ENCODE results near the gene NFIX. TPM values are rescaled to one million over a fixed set of nuclear protein-coding genes. Genes with fewer than 3 reads are reported as not detected.

Gene NFIX
- total RNA-seq, 1 donor: 114 TPM

- Histone ChIP-seq H3K4me3 (ENCODE audit: insufficient read depth, low read length) (no peak overlapping the region), H3K36me3 (ENCODE audit: insufficient read depth, low read length) (peaks cover 2% of the 10 kb centered on the region), H2AFZ (ENCODE audit: low read length) (no peak overlapping the region), H3K27ac (ENCODE audit: low read depth, low read length) (no peak overlapping the region), H3K27me3 (ENCODE audit: insufficient read depth, low read length) (no peaks in the 10 kb centered on the region), H3K4me2 (ENCODE audit: insufficient read depth, low read length) (no peak overlapping the region), H3K4me1 (ENCODE audit: insufficient read depth, low read length) (peaks cover 10% of the 10 kb centered on the region), H3K79me2 (ENCODE audit: insufficient read depth, low read length) (no peaks in the 10 kb centered on the region), H3K9me3 (ENCODE audit: low read depth, low read length) (no peaks in the 10 kb centered on the region), H4K20me1 (ENCODE audit: insufficient read depth, low read length) (peaks cover 9% of the 10 kb centered on the region)
- no peak for TF ChIP-seq CTCF (IDR thresholded peaks at IDR 0.05; ENCODE audit: extremely low read depth, low read depth, low read length)
- peak; percentile 91 for DNase-seq (ENCODE audit: insufficient read length, low spot score, missing footprints)
Measured at GRCh38 chr19:13100031-13100588, 104.8 kb downstream of the NFIX start.

DNA sequence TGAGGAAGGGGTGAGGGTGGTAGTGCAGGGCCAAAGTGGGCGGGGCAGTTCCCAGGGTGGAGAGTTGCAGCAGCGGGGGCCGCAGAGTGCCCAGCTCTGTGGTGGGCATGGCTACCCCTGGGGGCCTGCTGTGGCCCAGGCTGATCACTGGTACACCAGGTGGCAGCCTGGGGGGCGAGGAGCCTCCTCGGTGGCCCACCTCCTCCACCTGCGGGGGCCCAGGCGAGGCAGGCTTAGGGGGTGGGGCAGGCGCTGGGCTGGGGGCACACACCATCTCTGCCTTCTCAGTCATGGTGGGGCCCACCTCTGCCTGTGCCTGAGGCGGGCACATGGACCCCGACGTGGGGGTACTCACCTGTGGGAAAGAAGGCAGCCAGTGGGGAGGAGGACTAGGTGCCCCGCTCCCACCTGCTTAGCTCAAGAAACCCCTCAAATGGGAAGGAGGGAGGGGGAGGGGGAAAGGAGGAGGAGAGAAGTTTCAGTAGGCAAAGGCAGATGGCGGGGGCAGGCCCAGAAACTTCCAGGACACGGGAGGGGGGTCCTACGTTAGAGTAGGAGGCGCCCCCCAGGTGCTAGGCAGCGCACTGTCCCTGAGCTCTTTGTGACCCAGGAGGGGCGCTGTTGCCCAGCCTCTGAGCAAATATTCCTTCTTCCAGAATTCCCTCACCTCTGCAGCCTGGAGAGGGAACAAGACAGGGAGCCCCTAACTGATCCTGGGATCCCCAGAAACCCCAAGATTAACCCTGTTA lies 105.7 kb downstream of the NFIX start:
- H3K4me2 ChIP-seq (ENCODE audit: insufficient read depth, low read length): no peak overlapping the region
- TF ChIP-seq CTCF (IDR thresholded peaks at IDR 0.05; ENCODE audit: extremely low read depth, low read depth, low read length): peak; percentile 28
- H3K79me2 ChIP-seq (ENCODE audit: insufficient read depth, low read length): no peaks in the 10 kb centered on the region
- no peak overlapping the region for H3K4me3 ChIP-seq (ENCODE audit: insufficient read depth, low read length)
- peaks cover 2% of the 10 kb centered on the region for H3K36me3 ChIP-seq (ENCODE audit: insufficient read depth, low read length)
- H3K27me3 ChIP-seq (ENCODE audit: insufficient read depth, low read length): no peaks in the 10 kb centered on the region
- H3K9me3 ChIP-seq (ENCODE audit: low read depth, low read length): no peaks in the 10 kb centered on the region
- no peak overlapping the region for H3K27ac ChIP-seq (ENCODE audit: low read depth, low read length)
- H4K20me1 ChIP-seq (ENCODE audit: insufficient read depth, low read length): peaks cover 9% of the 10 kb centered on the region
- H3K4me1 ChIP-seq (ENCODE audit: insufficient read depth, low read length): peaks cover 10% of the 10 kb centered on the region
- peak; percentile 93 for DNase-seq (ENCODE audit: insufficient read length, low spot score, missing footprints)
- H2AFZ ChIP-seq (ENCODE audit: low read length): no peak overlapping the region

- Histone ChIP-seq H3K27ac (ENCODE audit: low read depth, low read length) (peak overlapping the region; percentile 45), H3K79me2 (ENCODE audit: insufficient read depth, low read length) (no peaks in the 10 kb centered on the region), H3K4me1 (ENCODE audit: insufficient read depth, low read length) (peaks cover 10% of the 10 kb centered on the region), H3K9me3 (ENCODE audit: low read depth, low read length) (no peaks in the 10 kb centered on the region), H3K4me3 (ENCODE audit: insufficient read depth, low read length) (peak overlapping the region; percentile 61), H2AFZ (ENCODE audit: low read length) (no peak overlapping the region), H3K36me3 (ENCODE audit: insufficient read depth, low read length) (peaks cover 2% of the 10 kb centered on the region), H3K27me3 (ENCODE audit: insufficient read depth, low read length) (no peaks in the 10 kb centered on the region), H3K4me2 (ENCODE audit: insufficient read depth, low read length) (peak overlapping the region; percentile 54), H4K20me1 (ENCODE audit: insufficient read depth, low read length) (peaks cover 7% of the 10 kb centered on the region)
- DNase-seq (ENCODE audit: insufficient read length, low spot score, missing footprints): no peak
- TF ChIP-seq CTCF (IDR thresholded peaks at IDR 0.05; ENCODE audit: extremely low read depth, low read depth, low read length): no peak
Measured at GRCh38 chr19:13101590-13102415, 106.5 kb downstream of the NFIX start.

DNA sequence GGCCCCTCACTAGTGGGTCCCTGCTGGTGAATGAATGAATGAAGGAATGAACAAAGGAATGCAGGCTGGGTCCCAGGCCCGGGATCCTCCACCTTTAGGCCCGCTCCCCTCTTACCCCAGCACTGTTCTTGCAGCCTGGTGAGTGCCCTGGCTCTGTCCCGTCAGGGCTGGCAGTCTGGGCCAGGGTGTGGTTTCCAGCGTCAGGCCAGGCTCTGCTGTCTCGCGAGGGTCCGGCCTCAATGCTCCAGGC lies 107.1 kb downstream of the NFIX start:
- Histone ChIP-seq H4K20me1 (ENCODE audit: insufficient read depth, low read length) (peaks cover 7% of the 10 kb centered on the region), H2AFZ (ENCODE audit: low read length) (no peak overlapping the region), H3K27me3 (ENCODE audit: insufficient read depth, low read length) (no peaks in the 10 kb centered on the region), H3K79me2 (ENCODE audit: insufficient read depth, low read length) (no peaks in the 10 kb centered on the region), H3K4me1 (ENCODE audit: insufficient read depth, low read length) (peaks cover 10% of the 10 kb centered on the region), H3K36me3 (ENCODE audit: insufficient read depth, low read length) (peaks cover 4% of the 10 kb centered on the region), H3K9me3 (ENCODE audit: low read depth, low read length) (no peaks in the 10 kb centered on the region), H3K4me3 (ENCODE audit: insufficient read depth, low read length) (peak overlapping the region; percentile 61), H3K27ac (ENCODE audit: low read depth, low read length) (peak overlapping the region; percentile 45), H3K4me2 (ENCODE audit: insufficient read depth, low read length) (peak overlapping the region; percentile 54)
- TF ChIP-seq CTCF (IDR thresholded peaks at IDR 0.05; ENCODE audit: extremely low read depth, low read depth, low read length): no peak
- DNase-seq (ENCODE audit: insufficient read length, low spot score, missing footprints): no peak
